Measurements from ENCODE around the gene ZNF77.
"Not testable (repeated sequence)": the region's sequence is repeated elsewhere in the genome, so short reads cannot be mapped to it uniquely, and the experiment has no call there.

Gene ZNF77

DNA sequence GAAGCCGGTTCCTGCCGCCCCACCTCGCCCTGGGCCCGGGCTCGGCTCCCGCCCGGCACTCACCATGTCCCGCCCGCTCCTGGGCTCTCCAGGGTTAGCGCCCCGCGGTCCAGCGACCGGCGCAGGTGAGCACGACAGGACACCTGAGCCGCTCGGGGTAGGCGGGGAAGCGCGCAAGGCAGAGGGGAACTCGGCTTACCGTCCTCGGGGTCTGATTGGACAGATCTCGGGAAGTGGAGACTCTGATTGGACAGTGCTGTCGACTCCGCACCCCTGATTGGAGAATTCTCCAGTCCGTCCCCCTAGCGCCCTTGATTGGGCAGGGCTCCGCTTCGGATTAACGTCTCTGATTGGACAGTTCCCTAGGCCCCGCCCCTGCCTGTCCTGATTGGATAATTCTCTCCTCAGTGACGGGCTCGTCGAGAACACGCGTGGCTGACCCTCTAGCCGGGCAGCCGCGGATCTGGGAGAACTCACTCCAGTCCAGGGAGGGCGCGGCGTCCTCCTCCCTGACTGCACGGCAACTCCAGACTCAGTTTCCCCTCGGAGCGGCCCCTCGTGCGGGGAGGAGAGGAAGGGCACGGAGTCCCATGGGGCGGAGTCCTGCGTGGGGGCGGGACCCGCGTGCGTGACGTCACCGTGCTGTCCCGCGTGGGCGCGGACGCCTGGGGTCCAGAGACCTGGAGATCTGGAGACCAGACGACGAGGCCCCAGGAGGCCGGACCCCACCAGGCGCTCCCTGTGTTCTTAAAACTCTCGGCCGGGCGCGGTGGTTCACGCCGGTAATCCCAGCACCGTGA lies at the start of gene ZNF77:
TSS of gene ZNF77 (minus strand) at position 197 of the 800 bp plus-strand sequence. CDS start at position 66, 131 bp downstream.
- DNase-seq: peak; percentile 97

DNA sequence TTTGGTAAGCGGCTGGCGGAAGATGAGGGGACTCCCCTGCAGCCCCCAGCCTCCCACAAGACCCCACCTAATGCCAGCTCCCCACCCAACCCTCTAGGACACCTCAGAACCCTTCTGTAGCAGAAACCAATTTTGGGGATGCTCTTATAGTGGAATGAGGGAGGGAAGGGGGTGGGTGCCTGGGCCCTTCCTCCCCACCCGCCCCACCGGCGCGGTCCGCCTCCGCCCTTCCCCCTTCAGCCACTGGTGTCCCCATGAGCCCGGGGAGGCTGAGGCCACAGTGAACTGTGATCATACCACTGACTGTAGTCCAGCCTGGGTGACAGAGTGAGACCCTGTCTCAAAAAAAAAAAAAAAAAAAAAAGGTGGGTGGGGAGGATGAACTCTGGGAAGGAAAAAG lies 48.8 kb upstream of the ZNF77 start:
- no peak for DNase-seq

DNA sequence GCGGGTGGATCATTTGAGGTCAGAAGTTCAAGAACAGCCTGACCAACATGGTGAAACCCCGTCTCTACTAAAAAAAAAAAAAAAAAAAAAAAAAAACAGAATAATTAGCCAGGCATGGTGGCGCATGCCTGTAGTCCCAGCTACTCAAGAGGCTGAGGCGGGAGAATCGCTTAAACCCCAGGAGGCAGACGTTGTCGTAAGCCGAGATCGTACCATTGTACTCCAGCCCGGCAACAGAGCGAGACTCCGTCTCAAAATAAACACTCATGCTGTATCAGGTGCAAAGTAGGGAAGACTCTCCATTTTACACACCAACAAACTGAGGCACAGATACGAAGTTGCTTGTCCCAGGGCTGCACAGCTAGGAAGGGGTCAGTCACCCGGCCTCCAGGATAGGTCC lies 48.2 kb upstream of the ZNF77 start:
- DNase-seq: no peak

DNA sequence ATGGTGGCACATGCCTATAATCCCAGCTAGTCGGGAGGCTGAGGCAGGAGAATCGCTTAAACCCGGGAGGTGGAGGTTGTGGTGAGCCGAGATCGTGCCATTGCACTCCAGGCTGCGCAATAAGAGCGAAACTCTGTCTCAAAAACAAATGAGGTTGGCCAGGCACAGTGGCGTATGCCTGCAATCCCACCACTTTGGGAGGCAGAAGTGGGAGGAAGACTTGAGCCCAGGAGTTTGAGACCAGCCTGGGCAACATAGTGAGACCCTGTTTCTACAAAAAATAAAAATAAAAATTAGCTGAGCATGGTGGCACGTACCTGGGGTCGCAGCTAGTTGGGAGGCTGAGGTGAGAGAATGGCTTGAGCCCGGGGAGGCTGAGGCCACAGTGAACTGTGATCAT lies 47.6 kb upstream of the ZNF77 start:
- DNase-seq: not testable (repeated sequence)

DNA sequence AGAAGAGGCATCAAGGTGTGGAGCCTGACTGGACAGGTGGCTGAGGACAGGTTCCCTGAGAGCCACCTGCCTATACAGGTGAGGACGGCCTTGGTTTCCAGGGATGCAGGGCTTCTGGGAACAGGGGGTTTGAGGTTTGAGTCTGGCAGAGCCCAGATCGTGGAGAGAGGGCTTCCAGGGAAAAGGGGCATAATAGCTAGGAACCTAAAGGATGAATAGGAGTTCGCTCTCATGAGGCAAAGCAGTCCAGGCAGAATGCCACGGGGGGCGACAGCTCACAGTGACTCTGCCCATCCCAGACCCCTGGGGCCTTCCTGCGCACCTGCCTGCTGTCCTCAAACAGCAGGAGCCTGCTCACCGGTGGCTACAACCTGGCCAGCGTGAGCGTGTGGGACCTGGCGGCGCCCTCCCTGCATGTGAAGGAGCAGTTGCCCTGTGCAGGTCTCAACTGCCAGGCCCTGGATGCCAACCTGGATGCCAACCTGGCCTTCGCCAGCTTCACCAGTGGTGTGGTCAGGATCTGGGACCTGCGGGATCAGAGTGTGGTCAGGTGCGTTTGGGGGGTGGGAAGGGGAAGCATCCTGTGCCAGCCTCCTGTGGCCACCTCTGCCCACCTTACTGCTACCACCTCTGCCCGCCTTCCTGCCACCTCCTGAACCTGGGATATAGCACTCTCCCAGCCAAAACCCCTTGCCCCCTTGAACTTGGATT lies 44.6 kb upstream of the ZNF77 start:
- no peak for DNase-seq

DNA sequence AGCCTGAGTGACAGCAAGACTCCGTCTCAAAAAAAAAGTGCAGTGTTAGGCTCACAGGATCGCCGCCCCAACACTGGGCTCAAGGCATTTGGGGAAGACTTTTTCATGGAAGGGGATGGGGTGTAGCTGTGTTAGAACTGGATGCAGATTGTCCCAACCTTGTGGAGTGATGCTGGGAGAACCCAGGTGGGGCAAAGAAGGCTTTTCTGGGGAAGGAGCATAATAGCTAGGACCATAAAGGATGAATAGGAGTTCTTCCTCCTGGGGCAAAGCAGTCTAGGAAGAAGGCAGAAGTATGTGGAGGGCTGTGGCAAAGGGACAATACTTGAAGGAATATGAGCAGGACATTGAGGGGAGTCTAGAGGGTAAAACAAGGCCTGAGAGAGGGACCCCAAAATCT lies 43.8 kb upstream of the ZNF77 start:
- no peak for DNase-seq

DNA sequence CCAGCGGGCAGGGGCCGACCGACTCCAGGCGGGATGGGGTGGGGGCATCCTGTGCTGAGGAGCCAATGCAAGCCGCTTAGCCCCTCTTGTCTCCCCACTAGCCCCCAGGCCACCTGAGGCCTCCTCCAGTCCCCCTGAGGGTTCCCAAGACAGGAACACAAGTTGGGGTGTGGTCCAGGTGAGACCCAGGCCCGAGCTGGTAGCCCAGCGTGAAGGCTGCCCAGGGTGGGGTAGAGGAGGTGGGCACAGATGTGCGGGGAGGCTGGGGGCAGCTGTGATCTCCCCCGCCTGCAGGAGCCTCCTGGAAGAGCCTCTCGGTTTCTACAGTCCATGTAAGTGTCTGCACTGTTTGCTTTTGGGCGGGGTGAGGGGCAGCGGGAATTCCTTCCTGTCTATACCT lies 43.0 kb upstream of the ZNF77 start:
- no peak for DNase-seq

DNA sequence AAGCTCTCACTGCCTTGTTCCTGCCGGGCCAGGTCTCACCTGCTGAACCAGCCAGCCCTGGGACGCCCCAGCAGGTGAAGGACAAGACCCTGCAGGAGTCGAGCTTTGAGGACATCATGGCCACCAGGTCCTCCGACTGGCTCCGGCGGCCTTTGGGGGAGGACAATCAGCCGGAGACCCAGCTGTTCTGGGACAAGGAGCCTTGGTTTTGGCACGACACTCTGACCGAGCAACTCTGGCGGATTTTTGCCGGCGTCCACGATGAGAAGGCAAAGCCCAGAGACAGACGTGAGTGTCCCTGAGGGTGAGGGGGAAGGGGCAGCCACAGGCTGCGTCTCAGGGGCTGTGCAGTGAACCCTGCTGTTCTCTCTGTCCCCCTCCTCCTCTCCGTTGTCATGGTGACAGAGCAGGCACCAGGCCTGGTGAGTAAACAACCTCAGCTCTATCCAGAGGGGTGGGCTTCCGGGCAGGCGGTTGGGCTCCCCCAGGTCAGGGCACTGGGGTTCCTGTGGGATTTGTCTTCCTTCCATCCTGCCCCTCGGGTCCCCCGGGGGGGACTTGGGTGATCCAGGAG lies 42.3 kb upstream of the ZNF77 start:
- DNase-seq: no peak

DNA sequence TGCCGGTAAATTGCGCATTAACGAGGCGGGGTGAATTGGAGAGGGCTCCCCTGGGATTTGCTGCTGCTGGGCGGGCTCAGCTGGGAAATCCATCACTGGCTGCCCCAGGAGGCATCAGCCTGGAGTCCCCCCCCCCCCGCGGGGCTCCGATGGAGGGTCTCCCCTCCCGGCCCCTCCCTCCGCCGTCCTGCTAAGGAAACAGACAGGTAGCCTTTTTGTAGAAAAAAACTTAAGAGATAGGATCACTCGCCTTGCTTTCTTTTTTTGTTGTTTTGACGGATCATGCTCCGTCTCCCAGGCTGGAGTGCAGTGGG lies 39.4 kb upstream of the ZNF77 start:
- DNase-seq: no peak

DNA sequence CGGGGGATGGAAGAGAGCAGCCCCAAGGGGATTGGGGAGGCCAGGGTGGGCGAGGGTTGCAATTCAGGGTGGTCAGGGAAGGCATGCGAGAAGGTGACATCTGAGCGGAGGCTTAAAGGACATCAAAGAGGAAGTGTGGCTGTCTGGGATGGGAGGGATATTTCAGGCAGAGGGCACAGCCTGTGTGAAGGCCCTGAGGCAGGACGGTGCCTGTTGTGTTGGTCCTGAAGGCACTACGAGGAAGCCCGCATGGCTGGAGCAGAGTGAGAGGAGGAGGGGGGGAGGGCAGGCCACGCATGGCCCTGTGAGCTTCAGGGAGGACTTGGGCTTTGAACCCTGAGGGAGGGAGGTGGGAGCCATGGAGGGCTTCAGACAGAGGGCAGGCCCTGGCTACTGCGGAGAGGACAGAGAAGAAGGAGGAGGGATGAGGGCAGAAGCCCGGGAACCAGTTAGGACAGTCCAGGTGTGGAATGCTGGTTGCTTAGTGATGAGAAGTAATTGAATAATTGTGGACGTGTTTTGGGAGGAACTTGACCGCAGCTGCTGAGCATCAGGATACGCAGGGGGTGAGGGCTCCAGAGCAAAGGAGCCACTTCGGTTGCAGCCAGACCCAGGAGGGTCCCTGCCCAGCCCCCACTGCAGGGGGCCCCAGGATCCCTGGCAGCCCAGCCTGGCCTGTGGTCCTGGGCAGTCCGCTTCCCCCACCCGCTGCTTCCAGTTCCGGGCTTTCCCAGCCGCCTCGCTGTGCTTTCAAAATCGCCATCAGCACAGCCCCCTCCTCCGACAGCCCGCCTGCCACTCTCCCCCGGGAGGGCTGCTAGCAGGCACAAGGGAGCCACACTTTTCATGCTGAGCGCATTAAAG lies 38.8 kb upstream of the ZNF77 start:
- DNase-seq: no peak

DNA sequence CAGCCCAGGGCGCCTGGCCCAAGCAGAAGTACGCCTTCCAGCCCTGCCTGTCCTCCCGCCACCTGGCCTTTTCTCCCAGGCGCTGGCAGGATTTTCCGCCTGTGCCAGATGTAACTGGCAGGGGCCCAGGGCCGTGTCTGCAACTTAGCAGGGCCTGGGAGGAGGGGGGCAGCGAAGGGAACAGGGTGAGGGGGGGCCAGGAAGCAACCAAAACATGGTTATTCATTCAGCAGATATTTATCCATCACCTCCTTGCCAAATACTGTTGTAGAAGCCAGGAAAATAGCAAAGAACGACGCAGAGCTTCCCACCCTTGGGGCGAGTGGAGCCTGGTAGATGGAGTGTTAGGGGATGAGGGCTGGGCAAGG lies 38.2 kb upstream of the ZNF77 start:
- DNase-seq: no peak

DNA sequence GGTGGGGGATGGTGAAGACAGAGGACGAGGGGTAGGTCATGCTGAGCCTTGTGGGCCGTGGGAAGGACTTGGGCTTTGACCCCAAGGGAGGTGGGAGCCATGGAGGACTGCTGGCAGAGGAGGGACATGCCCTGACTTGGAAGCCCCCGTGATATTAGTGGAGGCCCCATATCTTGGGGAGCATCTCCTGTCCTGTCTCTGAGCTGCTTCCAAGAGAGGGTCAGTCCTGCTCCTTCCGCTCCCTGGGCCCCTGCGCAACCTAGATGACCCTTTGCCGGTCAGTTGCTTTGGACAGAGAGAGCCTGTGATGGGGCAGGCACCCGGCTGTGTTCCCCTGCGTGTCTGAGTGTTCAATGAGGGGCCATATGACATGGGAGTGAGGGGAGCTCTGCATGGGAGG lies 37.8 kb upstream of the ZNF77 start:
- no peak for DNase-seq

DNA sequence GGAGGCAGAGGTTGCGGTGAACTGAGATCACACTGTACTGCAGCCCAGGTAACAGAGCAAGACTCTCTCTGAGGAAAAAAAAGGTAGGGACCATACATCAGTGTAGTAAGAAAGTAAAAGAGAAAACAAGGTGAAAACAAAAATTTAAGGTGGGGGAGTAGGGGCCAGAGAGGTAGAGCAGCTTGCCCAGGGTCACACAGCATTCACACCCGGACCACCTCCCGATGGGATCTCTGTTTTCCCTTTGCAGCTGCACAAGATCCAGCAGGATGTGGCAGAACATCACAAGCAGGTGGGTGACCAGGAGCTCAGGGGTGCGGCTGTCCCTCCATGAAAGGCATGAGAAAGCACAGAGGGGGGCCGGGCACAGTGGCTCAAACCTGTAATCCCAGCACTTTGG lies 37.1 kb upstream of the ZNF77 start:
- DNase-seq: no peak

DNA sequence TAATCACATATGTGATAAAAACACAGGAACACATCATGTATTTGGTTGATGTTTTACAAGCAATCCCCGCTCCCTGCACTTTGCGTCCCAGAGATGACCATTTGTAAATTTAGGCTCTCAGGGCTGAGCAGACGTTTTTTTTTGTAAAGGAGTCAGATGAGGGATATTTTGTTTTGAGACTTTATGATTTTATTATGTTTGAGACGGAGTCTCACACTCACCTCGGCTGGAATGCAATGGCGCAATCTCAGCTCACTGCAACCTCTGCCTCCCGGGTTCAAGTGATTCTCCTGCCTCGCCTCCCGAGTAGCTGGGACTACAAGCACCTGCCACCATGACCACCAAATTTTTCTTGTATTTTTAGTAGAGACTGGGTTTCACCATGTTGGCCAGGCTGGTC lies 34.0 kb upstream of the ZNF77 start:
- DNase-seq: no peak

DNA sequence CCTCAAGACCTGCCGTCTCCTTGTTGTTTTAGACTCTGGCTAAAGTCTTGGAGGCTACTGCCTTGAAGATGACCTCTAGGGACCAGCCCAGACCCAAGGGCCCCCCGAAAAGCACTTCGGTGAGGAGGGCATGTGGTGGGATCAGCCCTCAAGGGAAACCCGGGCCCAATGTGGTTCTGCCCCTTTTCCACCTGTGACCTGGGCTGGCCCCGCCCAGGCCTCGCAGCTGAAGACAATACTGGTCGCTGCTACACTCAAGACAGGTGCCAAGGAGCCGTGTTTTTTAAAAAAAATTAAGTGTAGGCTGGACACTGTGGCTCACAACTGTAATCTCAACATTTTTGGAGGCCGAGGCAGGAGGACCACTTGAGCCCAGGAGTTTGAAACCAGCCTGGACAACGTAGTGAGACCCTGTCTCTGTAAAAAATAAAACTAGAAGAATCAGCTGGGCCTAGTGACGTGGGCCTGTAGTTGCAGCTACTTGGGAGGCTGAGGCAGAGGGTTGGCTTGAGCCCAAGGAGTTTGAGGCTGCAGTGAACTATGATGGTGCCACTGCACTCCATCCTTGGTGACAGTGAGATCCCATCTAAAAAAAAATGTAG lies 33.5 kb upstream of the ZNF77 start:
- DNase-seq: no peak

DNA sequence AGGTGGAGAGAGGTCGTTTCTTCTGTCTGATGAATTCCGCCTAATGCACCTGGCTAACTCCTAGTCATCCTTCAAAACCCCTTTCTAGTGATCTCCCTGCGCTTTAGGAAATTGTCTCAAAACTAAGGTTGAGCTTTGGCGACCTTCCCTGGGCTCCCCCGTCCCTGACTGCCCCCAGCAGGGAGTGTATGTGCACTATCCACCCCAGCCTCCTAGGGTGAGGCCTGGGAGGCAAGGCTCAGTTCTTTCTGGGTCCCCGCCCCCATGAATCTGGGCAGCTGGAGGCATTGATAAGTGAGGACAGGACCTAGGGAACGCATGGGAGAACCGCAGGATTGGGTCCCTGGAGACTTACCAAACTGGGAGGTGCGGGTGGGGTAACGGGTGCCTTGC lies 33.0 kb upstream of the ZNF77 start:
- DNase-seq: no peak

DNA sequence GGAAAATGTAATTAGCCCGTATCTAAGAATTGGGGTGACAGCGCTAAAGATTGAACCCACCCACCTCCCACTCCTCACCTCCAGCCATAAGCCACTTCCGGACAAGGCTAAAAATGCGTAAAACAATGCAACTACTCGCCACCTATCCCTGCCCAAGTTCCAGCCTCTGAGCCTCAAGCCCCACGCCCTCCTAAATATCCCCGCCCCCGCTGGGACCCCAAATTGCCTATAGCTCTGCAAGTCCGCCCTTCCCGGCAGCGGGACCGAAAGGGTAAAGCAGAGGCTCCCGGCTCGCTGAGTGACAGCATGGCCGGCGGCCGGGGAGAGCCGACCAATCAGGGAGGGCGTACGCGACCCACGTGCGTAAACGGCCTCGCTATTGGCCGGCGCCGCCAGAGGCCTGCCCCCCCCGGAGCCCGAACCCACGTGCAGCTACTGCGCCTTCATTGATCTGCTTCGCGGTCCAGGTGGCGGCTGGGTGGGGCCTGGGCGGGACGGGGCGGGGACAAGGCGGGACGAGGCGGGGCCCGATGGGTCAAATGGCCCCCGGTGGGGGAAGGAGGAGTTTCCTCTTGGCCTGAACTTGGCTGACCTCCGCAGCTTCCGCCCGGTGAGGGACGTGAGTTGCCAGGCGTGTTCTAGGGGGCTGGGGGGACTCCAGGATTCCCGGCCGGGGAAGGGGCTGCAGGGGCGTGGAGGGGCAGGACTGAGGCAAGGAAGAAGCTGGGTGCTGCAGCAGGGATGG lies 32.4 kb upstream of the ZNF77 start, which contains the start of gene TLE6:
TSS of gene TLE6 (plus strand) at position 564 of the 745 bp plus-strand sequence. CDS start 670 bp downstream, outside the sequence.
- peak; percentile 86 to 91 for DNase-seq

DNA sequence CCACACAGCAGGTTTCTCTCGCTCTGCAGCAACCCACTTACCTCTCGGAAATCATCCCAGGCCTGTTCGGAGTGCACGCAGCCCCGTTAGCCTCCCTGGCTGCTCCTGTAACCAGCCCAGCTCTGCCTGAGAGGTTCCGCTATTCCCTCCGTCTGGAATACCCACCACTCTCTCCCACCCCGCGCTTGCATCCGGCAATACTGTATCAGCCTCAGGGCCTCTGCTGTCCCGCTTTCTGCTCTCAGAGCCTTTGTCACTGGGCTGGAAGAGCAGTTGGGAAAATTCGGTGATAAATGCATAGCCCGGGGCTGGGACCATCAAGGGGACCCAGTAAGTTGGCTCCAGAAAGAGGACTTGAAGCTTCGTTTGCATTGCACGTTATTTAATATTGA lies 31.8 kb upstream of the ZNF77 start:
- DNase-seq: no peak

DNA sequence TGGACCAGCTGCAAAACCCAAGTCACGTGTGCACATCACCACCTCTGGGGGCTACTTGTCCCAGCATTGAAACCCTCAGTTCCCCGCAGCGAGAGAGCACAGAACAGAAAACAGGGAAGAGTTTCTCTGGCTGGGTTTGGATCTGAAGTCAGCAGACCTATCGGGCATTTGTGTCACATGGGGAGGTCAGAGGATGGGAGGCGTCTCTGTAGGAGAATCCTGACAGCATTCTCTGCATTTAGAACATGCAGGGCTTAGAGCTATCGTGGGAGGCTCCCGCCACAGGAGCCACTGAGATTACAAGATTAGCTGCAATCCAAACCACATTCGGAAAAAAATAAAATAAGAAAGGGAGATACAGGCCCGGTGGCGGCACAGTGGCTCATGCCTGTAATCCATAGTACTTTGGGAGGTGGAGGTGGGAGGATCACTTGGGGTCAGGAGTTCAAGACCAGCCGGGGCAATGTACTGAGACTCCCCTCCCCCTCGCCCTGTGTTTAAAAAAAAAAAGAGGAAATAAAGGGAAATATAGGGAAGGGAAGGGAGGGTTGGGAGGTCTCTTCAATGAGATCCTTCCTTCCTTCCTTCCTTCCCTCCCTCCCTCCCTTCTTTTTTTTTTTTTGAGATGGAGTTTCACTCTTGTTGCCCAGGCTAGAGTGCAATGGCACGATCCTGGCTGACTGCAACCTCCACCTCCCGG lies 29.7 kb upstream of the ZNF77 start:
- DNase-seq: no peak

DNA sequence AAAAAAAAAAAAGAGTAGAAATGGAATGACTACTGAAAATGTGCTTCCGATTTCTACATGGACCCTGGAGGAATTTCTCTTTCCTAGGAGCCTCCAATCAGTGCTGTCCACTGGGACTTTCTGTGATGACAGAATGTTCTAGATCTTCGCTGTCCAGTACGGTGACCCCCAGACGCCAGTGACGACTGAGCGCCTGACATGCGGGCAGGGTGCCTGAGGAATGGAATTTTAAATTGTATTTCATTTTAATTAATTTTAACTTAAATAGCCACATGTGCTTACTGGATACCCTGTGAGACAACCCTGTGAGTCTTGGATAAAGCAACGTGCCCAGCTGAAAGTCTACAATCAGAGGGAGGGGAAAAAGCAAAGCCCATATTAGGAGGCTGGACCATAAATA lies 28.5 kb upstream of the ZNF77 start:
- no peak for DNase-seq

DNA sequence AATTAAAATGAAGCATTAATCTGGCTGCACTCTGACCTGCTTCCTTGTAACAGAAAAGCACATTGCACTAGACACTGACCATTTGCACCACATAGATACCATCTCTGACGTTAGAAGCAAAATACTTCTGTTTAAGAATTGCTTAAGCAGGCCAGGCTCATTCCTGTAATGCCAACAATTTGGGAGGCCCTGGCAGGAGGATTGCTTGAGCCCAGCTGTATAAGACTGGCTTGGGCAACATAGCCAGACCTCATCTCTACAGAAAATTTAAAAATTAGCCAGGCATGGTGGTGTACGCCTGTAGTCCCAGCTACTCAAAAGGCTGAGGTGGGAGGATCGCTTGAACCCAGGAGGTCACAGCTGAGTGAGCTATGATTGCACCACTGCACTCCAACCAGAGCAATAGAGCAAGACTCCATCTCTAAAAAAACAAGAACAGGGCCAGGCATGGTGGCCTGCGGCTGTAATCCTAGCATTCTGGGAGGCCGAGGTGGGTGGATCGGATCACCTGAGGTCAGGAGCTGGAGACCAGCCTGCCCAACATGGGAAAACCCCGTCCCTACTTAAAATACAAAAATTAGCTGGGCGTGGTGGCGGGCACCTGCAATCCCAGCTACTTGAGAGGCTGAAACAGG lies 25.5 kb upstream of the ZNF77 start:
- DNase-seq: no peak

All from stimulated activated CD4-positive, alpha-beta T cell treated with anti-CD3 and anti-CD28 coated beads, Interleukin-2, amount 100 ng/mL, for 48 hours (primary cell).